ENCODE results near the gene CCDC27.

The CCDC27 gene

GRCh38 chr1:3814065-3814464 is 61.8 kb downstream of the CCDC27 start:
- H3K27ac ChIP-seq, result no peak overlapping the region
- TF ChIP-seq ZFX (IDR thresholded peaks at IDR 0.05; ENCODE audit: borderline replicate concordance) (no peak), CTCF (IDR thresholded peaks at IDR 0.05) (no peak)

DNA sequence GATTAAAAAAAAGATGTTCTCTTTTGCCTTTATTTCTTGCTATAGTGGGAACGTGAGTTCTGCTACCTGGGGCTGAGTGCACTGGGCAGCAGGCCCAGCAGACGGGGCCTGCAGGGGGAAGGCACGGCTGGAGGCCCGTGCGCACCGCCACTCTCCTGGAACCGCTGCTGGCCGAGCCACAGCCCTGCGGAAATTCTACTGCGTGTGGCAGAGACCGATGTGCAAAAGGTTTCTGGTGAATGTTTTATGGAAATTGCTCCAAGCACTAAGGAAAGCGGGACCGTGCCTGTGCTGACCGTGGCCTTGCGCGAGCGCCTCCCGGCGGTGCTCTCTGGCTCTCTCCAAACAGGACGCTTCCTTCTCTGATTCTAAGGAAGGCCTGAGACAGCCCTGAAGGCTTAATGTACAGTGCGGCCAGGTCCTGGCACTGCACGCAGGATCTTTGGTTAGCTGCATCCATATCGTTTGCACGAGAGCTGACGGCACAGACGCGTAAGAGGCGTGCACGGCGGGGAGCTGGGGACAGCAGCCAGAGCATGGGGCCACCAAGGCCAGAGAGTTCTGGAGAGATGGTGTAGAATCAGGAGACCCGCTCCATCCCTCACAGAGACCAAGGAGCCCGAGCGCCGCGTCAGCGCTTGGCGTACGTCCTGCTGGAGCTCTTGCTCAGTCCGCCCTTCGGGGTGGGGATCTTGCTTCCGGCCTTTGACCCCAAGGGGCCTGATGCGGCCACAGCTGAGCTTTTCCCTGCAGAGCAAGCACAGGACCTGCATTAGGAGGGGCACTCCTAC is 62.7 kb downstream of the CCDC27 start:
- no peak overlapping the region for H3K27ac ChIP-seq

DNA sequence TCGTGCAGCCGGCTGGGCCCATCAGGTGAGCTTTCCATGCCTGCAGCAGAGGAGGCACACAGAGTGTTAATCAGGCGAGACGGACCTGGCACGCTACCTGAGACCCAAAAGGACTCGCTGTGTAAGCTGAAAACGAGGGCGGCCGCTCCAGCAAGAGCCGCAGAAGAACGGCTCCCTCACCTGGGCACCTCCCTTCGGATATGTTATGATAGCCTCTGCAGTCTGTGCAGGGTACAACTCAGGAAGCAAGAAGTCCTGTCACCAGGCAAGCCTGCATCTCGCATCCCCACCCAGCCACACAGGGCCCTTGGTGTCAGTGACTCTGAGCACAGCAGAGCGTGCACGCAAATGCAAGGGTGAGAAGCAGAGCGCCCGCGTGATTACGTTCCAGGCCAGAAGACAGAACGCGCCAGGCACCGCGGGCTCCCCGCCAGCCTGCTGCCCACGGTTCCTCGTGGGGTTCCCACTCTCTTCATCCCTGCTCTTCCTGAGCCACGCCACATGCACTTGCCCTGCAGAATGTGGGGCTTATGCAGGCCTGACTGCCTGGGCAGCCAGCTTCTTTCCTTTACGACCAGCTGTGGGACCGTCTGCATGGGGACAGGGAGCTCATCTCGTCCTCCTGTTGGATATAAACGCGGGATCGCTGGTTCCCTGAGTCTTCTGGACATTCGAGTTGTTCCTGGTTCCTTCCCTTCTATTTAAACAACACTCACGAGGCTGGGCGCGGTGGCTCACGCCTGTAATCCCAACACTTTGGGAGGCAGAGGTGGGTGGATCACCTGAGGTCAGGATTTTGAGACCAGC is 64.3 kb downstream of the CCDC27 start:
- H3K27ac ChIP-seq, result no peak overlapping the region
- TF ChIP-seq ZFX (IDR thresholded peaks at IDR 0.05; ENCODE audit: borderline replicate concordance) (no peak), CTCF (IDR thresholded peaks at IDR 0.05) (no peak)

More for the DNA sequence above, 62.7 kb downstream of the CCDC27 start:
- TF ChIP-seq ZFX (IDR thresholded peaks at IDR 0.05; ENCODE audit: borderline replicate concordance) (no peak), CTCF (IDR thresholded peaks at IDR 0.05) (no peak)

DNA sequence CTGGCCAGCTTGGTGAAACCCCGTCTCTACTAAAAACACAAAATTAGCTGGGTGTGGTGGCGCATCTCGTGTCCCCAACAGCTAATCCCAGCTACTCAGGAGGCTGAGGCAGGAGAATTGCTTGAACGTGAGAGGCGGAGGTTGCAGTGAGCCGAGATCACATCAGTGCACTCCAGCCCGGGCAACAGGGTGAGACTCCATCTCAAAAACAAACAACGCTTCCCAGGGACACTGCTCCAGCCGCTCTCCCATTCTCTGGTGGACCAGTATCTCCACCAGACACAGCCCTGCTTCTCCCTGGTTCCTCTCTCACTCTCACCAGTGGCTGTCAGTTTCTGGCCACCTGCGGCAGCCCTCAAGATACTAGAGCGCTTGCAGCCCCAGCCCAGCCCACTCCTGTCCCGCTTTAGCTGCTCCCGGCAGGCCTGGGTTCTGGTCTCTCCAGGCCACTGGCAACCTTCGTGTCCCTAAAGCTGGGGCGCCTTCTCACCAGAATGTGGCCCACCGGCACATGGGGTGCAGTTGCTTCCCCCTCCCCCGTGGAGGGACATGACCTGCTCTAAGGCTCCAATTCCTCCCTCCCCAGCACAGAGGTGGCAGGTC is 65.0 kb downstream of the CCDC27 start:
- TF ChIP-seq ZFX (IDR thresholded peaks at IDR 0.05; ENCODE audit: borderline replicate concordance) (no peak), CTCF (IDR thresholded peaks at IDR 0.05) (no peak)
- H3K27ac ChIP-seq, result no peak overlapping the region

GRCh38 chr1:3817821-3818597 is 65.8 kb downstream of the CCDC27 start:
- TF ChIP-seq ZFX (IDR thresholded peaks at IDR 0.05; ENCODE audit: borderline replicate concordance) (no peak), CTCF (IDR thresholded peaks at IDR 0.05) (no peak)
- H3K27ac ChIP-seq, result no peak overlapping the region

DNA sequence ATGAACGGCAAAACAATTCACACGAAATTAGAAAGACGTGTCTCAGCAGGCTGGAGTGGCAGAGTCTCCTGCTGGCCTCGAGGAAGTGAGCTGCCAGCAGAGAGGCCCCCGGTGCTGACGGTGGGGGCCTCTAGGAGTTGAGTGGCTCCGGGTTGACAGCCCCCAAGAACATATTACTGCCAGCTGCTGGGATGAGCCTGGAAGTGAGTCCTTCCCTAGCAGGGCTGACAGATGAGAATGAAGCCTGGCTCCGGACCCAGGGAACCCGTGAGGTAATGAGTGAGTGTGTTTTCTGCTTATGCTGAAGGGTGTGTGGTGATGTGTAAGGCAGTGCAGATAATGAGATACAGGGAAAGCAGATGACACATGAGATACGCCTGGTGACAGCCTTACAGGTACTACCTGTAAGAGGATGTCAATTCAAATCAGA is 67.5 kb downstream of the CCDC27 start:
- no peak for TF ChIP-seq CTCF (IDR thresholded peaks at IDR 0.05)
- TF ChIP-seq ZFX (IDR thresholded peaks at IDR 0.05; ENCODE audit: borderline replicate concordance), result no peak
- H3K27ac ChIP-seq, result no peak overlapping the region

Measured in 22Rv1 (cell line).